COLO668 (cell line): ENCODE measurements around the gene PDCD6IP.
"Not testable (repeated sequence)": the region's sequence is repeated elsewhere in the genome, so short reads cannot be mapped to it uniquely, and the experiment has no call there.

Experiments
- DNase-seq: peaks from one replicate; lab custom pipeline; 2025; ENCODE audit not compliant: unreplicated experiment; lab: John Stamatoyannopoulos, UW

The PDCD6IP gene

DNA sequence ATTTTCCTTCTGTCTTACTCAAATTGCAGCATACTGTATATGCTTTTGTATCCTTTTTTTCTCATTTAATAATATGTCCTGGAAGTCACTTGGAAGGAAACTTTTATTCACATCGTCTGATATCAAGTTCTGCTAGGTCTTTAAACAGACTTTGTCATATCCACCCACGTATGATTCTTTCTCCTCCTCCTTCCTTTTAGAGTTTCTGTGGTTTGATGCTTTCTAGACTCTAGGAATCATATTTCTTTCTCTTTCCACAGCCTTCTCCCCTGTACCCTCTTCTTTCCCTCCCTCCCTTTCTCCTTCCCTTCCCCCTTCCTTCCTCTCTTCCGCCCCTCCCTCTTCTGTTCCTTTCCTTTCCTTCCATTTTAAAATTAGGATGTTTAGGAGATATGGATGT is 52.2 kb downstream of the PDCD6IP start:
- DNase-seq, result not testable (repeated sequence)

GRCh38 chr3:33855407-33855806 is 57.0 kb downstream of the PDCD6IP start:
- not testable (repeated sequence) for DNase-seq

DNA sequence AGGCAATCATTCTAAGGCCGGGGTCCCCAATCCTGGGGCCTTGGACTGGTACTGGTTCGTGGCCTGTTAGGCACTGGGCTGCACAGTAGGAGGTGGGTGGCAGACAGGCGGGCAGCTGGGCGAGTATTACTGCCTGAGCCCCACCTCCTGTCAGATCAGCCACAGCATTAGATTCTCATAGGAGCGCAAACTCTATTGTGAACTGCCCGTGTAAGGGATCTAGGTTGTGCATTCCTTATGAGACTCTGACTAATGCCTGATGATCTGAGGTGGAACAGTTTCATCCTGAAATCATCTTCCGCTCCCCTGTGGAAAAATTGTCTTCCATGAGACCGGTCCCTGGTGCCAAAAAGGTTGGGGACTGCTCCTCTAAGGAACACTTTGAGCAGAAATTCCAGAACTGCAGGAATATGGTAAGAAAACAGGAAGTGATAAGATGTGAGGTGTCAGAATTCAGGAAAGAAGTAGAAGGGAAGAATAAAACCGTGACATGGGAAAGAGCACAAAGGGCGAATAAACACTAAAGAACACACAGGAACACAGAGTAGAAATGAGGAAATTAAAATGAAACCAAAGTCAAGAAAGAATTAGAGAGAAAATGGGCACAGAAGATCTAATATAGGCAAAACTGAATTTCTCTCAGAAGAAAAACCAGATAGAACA is 57.6 kb downstream of the PDCD6IP start:
- no peak for DNase-seq

DNA sequence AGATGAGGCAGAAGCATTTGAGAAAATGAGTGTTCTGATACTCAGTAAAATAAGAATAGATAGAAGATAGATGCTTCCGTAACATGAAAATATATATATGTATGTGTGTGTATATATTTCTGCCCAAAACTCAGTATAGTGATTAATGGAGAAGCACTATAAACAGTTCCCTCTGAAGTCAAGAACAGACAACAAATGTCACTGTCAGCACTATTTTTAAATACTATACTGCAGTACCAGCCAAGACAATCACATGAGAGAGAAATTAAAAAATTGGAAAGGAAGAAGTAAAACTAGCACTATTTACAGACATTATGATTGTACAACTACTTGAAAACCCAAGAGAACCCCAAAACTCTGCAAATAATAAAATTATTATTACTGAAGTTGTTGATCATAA is 59.3 kb downstream of the PDCD6IP start:
- not testable (repeated sequence) for DNase-seq

DNA sequence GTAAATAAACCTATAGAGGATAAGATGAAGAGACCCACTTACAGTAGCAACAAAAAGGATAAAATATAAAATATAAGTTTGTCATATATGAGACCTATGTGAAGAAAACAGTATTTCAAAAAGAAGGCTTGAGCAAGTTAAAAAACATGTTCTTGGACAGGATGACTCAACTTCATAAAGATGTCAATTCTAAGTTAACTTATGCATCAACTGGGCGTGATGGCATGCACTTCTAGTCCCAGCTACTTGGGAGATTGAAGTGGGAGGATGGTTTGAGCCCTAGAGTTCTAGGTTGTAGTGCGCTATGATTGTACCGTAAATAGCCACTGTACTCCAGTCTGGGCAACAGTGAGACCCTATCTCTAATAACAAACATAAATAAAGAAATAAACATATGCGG is 59.7 kb downstream of the PDCD6IP start:
- no peak for DNase-seq

GRCh38 chr3:33860373-33861050 is 62.1 kb downstream of the PDCD6IP start:
- no peak for DNase-seq

GRCh38 chr3:33865133-33865532 is 66.7 kb downstream of the PDCD6IP start:
- DNase-seq, result no peak

- no peak for DNase-seq
Observed at GRCh38 chr3:33868309-33868708, 69.9 kb downstream of the PDCD6IP start.

DNA sequence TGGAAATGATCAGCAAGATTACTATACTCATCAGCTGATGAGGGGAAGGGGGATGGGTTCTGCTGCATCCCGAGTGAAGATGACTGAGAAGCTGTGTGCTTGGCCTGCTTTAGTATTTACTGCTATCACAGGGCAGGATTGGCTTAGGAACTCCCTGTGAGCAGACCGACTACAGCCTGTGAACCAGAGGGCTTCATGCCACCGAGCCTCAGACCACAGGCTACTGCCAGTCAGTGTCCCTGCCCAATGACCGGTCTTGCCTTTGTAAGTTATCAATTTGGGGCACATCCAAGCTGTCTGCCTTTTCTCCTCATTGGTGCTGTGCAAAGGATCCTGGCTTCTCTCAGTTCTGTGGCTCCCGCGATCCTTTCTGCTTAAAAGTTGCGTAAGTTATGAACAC is 71.5 kb downstream of the PDCD6IP start:
- no peak for DNase-seq

DNA sequence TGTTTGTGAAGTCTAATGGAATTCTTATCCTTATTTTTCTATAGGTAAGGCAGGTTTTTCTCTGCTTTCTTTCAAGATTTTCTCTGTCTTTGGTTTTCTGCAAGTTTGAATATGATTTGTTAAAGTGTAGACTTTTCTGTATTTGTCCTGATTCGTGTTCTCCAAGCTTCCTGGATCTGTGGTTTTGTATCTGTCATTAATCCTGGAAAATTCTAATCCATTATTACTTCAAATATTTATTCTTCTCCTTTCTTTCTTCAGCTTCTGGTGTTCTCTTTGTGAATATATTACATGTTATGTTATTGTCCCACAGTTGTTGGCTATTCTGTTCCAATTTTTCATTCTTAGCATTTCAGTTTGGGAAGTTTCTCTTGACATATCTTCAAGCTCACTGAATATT is 76.4 kb downstream of the PDCD6IP start:
- DNase-seq, result no peak

DNA sequence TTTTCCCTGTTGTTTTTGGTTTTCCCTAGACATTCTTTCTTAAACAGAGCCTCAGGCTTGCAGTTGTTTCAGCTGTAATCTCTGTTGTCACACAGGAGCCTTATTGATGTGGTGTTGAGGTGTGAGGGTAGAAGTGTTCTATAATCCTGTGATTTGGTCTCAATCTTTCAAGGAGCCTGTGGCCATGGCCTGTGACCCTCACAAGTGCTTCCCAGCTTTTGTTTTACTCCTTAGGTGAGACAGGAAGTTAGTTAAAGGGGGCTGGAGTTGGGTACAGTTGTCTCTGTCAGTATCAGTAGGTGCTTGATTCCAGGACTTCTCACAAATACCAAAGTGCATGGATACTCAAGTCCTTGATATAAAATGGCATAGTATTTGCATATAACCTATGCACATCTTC is 77.2 kb downstream of the PDCD6IP start:
- DNase-seq, result no peak

DNA sequence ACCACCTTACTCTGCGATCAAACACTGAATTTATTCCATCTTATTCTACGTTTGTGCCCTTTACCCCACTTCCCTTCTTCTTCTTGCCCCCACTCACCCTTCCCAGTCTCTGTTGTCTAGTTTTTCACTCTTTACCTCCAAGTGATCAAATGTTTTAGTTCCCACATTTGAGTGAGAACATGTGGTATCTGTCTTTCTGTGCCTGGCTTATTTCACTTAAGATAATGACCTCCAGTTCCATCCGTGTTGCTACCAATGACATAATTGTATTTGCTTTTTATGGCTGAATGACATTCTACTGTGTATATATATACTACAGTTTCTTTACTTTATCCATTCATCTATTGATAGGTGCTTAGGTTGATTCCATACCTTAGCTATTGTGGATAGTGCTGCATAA is 78.8 kb downstream of the PDCD6IP start:
- DNase-seq, result no peak

DNA sequence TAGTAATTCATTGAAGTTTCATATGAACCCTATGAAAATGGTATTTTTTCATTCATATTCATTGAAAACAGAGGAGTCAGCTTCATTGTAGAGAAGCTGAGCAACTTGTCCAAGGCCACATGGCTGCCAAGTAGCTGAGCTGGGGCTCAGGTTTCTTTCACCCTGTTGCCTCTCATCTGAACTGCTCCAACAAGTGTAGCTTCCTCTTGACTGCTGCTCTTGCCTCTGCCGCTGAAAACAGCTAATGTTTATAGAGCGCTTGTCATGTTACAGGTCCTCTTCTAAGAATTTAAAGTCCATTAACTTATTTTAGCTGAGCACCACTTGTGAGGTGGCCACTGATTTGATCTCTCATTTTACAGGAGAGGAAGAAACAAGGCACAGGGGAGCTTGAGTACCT is 81.1 kb downstream of the PDCD6IP start:
- no peak for DNase-seq

GRCh38 chr3:33881156-33882064 is 83.0 kb downstream of the PDCD6IP start:
- DNase-seq, result no peak

DNA sequence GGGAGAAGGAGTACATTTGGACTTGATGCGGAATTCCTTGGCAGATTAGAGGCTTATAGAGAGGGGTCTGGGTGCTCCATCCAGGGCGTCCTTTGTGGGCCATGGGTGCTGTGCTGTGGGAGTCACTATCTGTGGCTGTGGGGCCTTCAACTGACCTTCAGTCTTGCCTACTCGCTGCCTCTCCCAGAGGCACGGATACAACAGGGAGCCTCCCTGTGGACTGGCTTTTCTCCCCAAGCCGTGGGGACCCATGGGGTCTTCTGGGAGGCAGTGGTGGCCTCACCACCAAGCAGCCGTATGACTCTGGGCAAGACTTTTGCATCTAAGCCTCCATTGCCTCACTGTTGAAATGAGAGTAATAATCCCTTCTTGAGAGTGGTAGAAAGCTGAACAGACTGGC is 83.9 kb downstream of the PDCD6IP start:
- DNase-seq, result no peak

GRCh38 chr3:33883538-33883950 is 85.1 kb downstream of the PDCD6IP start:
- peak; percentile 8 for DNase-seq

- no peak for DNase-seq
Observed at GRCh38 chr3:33883951-33884561, 85.6 kb downstream of the PDCD6IP start.

GRCh38 chr3:33884701-33885100 is 86.3 kb downstream of the PDCD6IP start:
- DNase-seq, result no peak

GRCh38 chr3:33885496-33885895 is 87.1 kb downstream of the PDCD6IP start:
- no peak for DNase-seq

GRCh38 chr3:33886015-33886414 is 87.6 kb downstream of the PDCD6IP start:
- no peak for DNase-seq

- no peak for DNase-seq
Observed at GRCh38 chr3:33887478-33887877, 89.0 kb downstream of the PDCD6IP start.
